SK-N-SH (cell line): ENCODE results near the gene SPIN1. TPM values are rescaled to one million over a fixed set of nuclear protein-coding genes. Genes with fewer than 3 reads are reported as not detected.

Experiments used
- CTCF ChIA-PET: fragments of 300-600, 350-600 bp; formaldehyde crosslinking; extraction: SDS; loops from one replicate; lab custom pipeline; 2021; lab: Yijun Ruan, JAX
- POLR2A ChIA-PET: fragments of 350-600 bp; sonication (Branson Sonifier 250); formaldehyde crosslinking; extraction: SDS; loops from one replicate; lab custom pipeline; 2020; ENCODE audit warnings: antibody characterized with exemption, inconsistent platforms; lab: Yijun Ruan, JAX
- DNase-seq: peaks from one replicate; pipeline ENCODE4 v3.0.0; 2012
- H2AFZ ChIP-seq: fragments of 200-600 bp; sonication (generic); 2 replicates; pipeline ENCODE4 v1.8.1; 2016; ENCODE audit warnings: antibody characterized with exemption, mild to moderate bottlenecking, low read depth
- H3F3A ChIP-seq: fragments of 200-600 bp; sonication (generic); replicated peaks from 2 replicates; pipeline ENCODE3; 2016; ENCODE audit warnings: antibody characterized with exemption, mild to moderate bottlenecking; ENCODE audit not compliant: insufficient read depth
- H3K27ac ChIP-seq, 2 experiments: fragments of 200-500 bp in 1 of 2; fragments of 200-600 bp in 1 of 2; sonication (Bioruptor generic) in 1 of 2; sonication (generic), shearing (Covaris generic) in 1 of 2; 2 replicates each; pipeline versions ENCODE4 v1.5.1 to v1.6.1; 2014 to 2016; ENCODE audit warnings: low read depth in 2 of 2, inconsistent platforms in 1 of 2, low read length in 1 of 2, mild to moderate bottlenecking in 1 of 2, mixed read lengths in 1 of 2
- H3K27me3 ChIP-seq: fragments of 200-600 bp; sonication (generic), shearing (Covaris generic); 2 replicates; pipeline ENCODE4 v1.6.1; 2016; ENCODE audit warnings: mixed run types; ENCODE audit not compliant: insufficient read depth
- H3K36me3 ChIP-seq, 2 experiments: fragments of 200-500 bp in 1 of 2; fragments of 200-600 bp in 1 of 2; sonication (Bioruptor generic) in 1 of 2; sonication (generic) in 1 of 2; replicated peaks in 1 of 2; 2 replicates each; pipeline versions ENCODE3 to v1.5.1; 2014 to 2016; ENCODE audit warnings: low read length in 1 of 2, mild to moderate bottlenecking in 1 of 2; ENCODE audit not compliant: insufficient read depth in 2 of 2, control insufficient read depth in 1 of 2
- H3K4me1 ChIP-seq, 2 experiments: fragments of 200-500 bp in 1 of 2; fragments of 200-600 bp in 1 of 2; sonication (Bioruptor generic) in 1 of 2; sonication (generic), shearing (Covaris generic) in 1 of 2; 2 replicates each; pipeline versions ENCODE4 v1.5.1 to v1.6.1; 2014 to 2016; ENCODE audit warnings: low read depth in 1 of 2, low read length in 1 of 2, mixed run types in 1 of 2; ENCODE audit not compliant: insufficient read depth in 2 of 2, control insufficient read depth in 1 of 2
- H3K4me2 ChIP-seq: fragments of 200-600 bp; sonication (generic), shearing (Covaris generic); 2 replicates; pipeline ENCODE4 v1.6.1; 2017; ENCODE audit warnings: mixed run types
- H3K4me3 ChIP-seq, 2 experiments: fragments of 200-500 bp in 1 of 2; fragments of 200-600 bp in 1 of 2; sonication (Bioruptor generic) in 1 of 2; sonication (generic), shearing (Covaris generic) in 1 of 2; 2 replicates each; pipeline versions ENCODE4 v1.5.1 to v1.8.1; 2014 to 2016; ENCODE audit warnings: low read depth in 2 of 2, inconsistent platforms in 1 of 2, low read length in 1 of 2, mild to moderate bottlenecking in 1 of 2, mixed read lengths in 1 of 2, moderate library complexity in 1 of 2
- H3K79me2 ChIP-seq: fragments of 200-600 bp; sonication (generic); 2 replicates; pipeline ENCODE4 v1.8.1; 2017; ENCODE audit warnings: mild to moderate bottlenecking; ENCODE audit not compliant: insufficient read depth
- H3K9ac ChIP-seq: fragments of 200-600 bp; sonication (generic); 2 replicates; pipeline ENCODE4 v1.6.1; 2017; ENCODE audit warnings: mixed run types
- H3K9me2 ChIP-seq: fragments of 200-600 bp; sonication (generic); 2 replicates; pipeline ENCODE4 v1.6.1; 2017; ENCODE audit warnings: mixed run types
- H3K9me3 ChIP-seq: fragments of 200-600 bp; sonication (generic); 2 replicates; pipeline ENCODE4 v1.6.1; 2017; ENCODE audit warnings: mixed run types, mild to moderate bottlenecking, moderate library complexity
- H4K20me1 ChIP-seq: fragments of 200-600 bp; sonication (generic); 2 replicates; pipeline ENCODE4 v1.6.1; 2017; ENCODE audit warnings: mild to moderate bottlenecking, mixed run types; ENCODE audit not compliant: insufficient read depth
- CTCF ChIP-seq: fragments of 200-600 bp; sonication (generic); IDR thresholded peaks from 2 replicates; pipeline ENCODE4 v1.6.1; 2017; ENCODE audit warnings: antibody characterized with exemption, mild to moderate bottlenecking, moderate library complexity
- EZH2phosphoT487 ChIP-seq: fragments of 200-600 bp; sonication (generic); IDR thresholded peaks from 2 replicates; pipeline ENCODE4 v1.6.1; 2017; ENCODE audit warnings: low read depth, mixed run types, mild to moderate bottlenecking, antibody characterized with exemption, moderate library complexity, borderline replicate concordance
- FOXM1 ChIP-seq: IDR thresholded peaks from 2 replicates; pipeline ENCODE4 v1.4.0; 2012; ENCODE audit warnings: low read depth, mild to moderate bottlenecking
- GABPA ChIP-seq: IDR thresholded peaks from 2 replicates; pipeline ENCODE4 v1.4.0; 2012; ENCODE audit warnings: low read depth, mild to moderate bottlenecking
- IRF3 ChIP-seq: fragments of 150-350 bp; IDR thresholded peaks from 2 replicates; pipeline ENCODE4 v1.6.1; 2016; ENCODE audit warnings: mild to moderate bottlenecking, low read depth, low read length
- JUND ChIP-seq: IDR thresholded peaks from 2 replicates; pipeline ENCODE4 v1.4.0; 2012
- MXI1 ChIP-seq: IDR thresholded peaks from 2 replicates; pipeline ENCODE4 v1.6.1; 2012; ENCODE audit warnings: mild to moderate bottlenecking, low read depth, low read length, improper control_type of control experiment
- NFIC ChIP-seq: IDR thresholded peaks from 2 replicates; pipeline ENCODE4 v1.4.0; 2012; ENCODE audit warnings: borderline replicate concordance
- PBX3 ChIP-seq: IDR thresholded peaks from 2 replicates; pipeline ENCODE4; 2012
- RAD21 ChIP-seq: IDR thresholded peaks from 2 replicates; pipeline ENCODE4 v1.6.1; 2012; ENCODE audit warnings: mild to moderate bottlenecking, low read length
- RFX5 ChIP-seq: IDR thresholded peaks from 2 replicates; pipeline ENCODE4 v1.6.1; 2012; ENCODE audit warnings: mild to moderate bottlenecking, improper control_type of control experiment, low read length
- SIN3A ChIP-seq: IDR thresholded peaks from 2 replicates; pipeline ENCODE4 v1.6.1; 2012; ENCODE audit warnings: low read depth, mild to moderate bottlenecking, low read length, moderate library complexity, borderline replicate concordance
- SMC3 ChIP-seq: IDR thresholded peaks from 2 replicates; pipeline ENCODE4 v1.6.1; 2012; ENCODE audit warnings: low read depth, low read length, improper control_type of control experiment
- USF2 ChIP-seq: fragments of 150-350 bp; IDR thresholded peaks from 2 replicates; pipeline ENCODE4 v1.6.1; 2017; ENCODE audit warnings: antibody characterized with exemption, low read length, low read depth, borderline replicate concordance
- ZBTB33 ChIP-seq: IDR thresholded peaks from 2 replicates; pipeline ENCODE4 v1.4.0; 2012; ENCODE audit warnings: low read depth, borderline replicate concordance
- WGBS: methylation state at CpG from one replicate; pipeline ENCODE4 v1.1.6; 2017; ENCODE audit warnings: low lambda C conversion rate; 5-methylcytosine and 5-hydroxymethylcytosine counted together
- polyA plus RNA-seq, 3 experiments: library from polyadenylated mRNA; depleted of rRNA; stranded (reverse); fragments of >200 nt; gene quantifications; 2 replicates each; pipeline ENCODE4 v1.2.3, GENCODE V29; 2012

SPIN1 gene
- polyA plus RNA-seq, 1 of the 3 experiments (the other 2 are of a cell fraction): 35.8 TPM

GRCh38 chr9:88406051-88406450, 17.8 kb downstream of the SPIN1 start:
- Histone ChIP-seq H3K9me2 (no peaks in the 10 kb centered on the region), H3K79me2 (peaks cover 100% of the 10 kb centered on the region), H3K9me3 (no peaks in the 10 kb centered on the region), H3K4me2 (no peak overlapping the region), H3F3A (peaks cover under 1% of the 10 kb centered on the region), H3K4me1 (no peaks in the 10 kb centered on the region), H3K9ac (no peak overlapping the region), H3K4me3 (no peak overlapping the region), H3K27me3 (no peaks in the 10 kb centered on the region), H2AFZ (no peak overlapping the region), H3K27ac (no peak overlapping the region), H4K20me1 (peaks cover 93% of the 10 kb centered on the region), H3K36me3 (peaks cover 0 to 8% of the 10 kb centered on the region in 2 experiments)
- ChIA-PET CTCF (interaction anchor here (0.6 kb wide), 1 partner anchor 411 kb away, joined by 3 read pairs; no protein-coding TSS in a partner anchor), POLR2A (no interaction called here)
- WGBS: 96% methylated on average over 7 of the region's 7 CpGs
- TF ChIP-seq ZBTB33: no peak
- no peak for TF ChIP-seq NFIC
- TF ChIP-seq EZH2phosphoT487: no peak
- TF ChIP-seq JUND: no peak
- no peak for TF ChIP-seq GABPA
- no peak for TF ChIP-seq RAD21
- no peak for DNase-seq

GRCh38 chr9:88411471-88411870, 23.2 kb downstream of the SPIN1 start:
- no peak overlapping the region for H2AFZ ChIP-seq
- DNase-seq: no peak
- 84% methylated on average over 4 of the region's 4 CpGs for WGBS
- no peaks in the 10 kb centered on the region for H3K4me1 ChIP-seq
- H3K9me3 ChIP-seq: no peaks in the 10 kb centered on the region
- POLR2A ChIA-PET: no interaction called here
- CTCF ChIA-PET: interaction anchor here (0.7 kb wide), 1 partner anchor 462 kb away, joined by 3 read pairs; no protein-coding TSS in a partner anchor
- no peak overlapping the region for H3K9ac ChIP-seq
- peaks cover 100% of the 10 kb centered on the region for H3K79me2 ChIP-seq
- no peaks in the 10 kb centered on the region for H3K9me2 ChIP-seq
- H4K20me1 ChIP-seq: peaks cover 62% of the 10 kb centered on the region
- H3K27ac ChIP-seq: no peak overlapping the region
- TF ChIP-seq IRF3: no peak
- TF ChIP-seq RFX5: no peak
- peaks cover 3% of the 10 kb centered on the region for H3F3A ChIP-seq
- H3K4me3 ChIP-seq: no peak overlapping the region
- peaks cover 0 to 13% of the 10 kb centered on the region in 2 experiments for H3K36me3 ChIP-seq
- no peaks in the 10 kb centered on the region for H3K27me3 ChIP-seq
- H3K4me2 ChIP-seq: no peak overlapping the region

- Histone ChIP-seq H3K4me3 (no peak overlapping the region), H4K20me1 (peaks cover 36% of the 10 kb centered on the region), H3K9me3 (0 out of 2 replicates have a peak, but pooled peaks cover 8% of the 10 kb centered on the region), H3K36me3 (peaks cover 6 to 31% of the 10 kb centered on the region in 2 experiments), H3K4me2 (no peak overlapping the region), H3K27me3 (no peaks in the 10 kb centered on the region), H3K4me1 (no peaks in the 10 kb centered on the region), H3F3A (peaks cover 17% of the 10 kb centered on the region), H2AFZ (no peak overlapping the region), H3K27ac (no peak overlapping the region), H3K9me2 (no peaks in the 10 kb centered on the region), H3K79me2 (peaks cover 98% of the 10 kb centered on the region), H3K9ac (no peak overlapping the region)
- ChIA-PET POLR2A (no interaction called here), CTCF (interaction anchor here (0.6 to 0.7 kb wide), 2 partner anchors 241 to 662 kb away, joined by 3 read pairs; no protein-coding TSS in a partner anchor)
- no peak for DNase-seq
- WGBS: 100% methylated on average over 2 of the region's 2 CpGs
- TF ChIP-seq CTCF (no peak), USF2 (no peak), FOXM1 (no peak), EZH2phosphoT487 (no peak), MXI1 (no peak), GABPA (no peak), SIN3A (no peak), SMC3 (no peak), PBX3 (no peak)
Observed at GRCh38 chr9:88414298-88414697, 26.1 kb downstream of the SPIN1 start.
